GM12873 (cell line): ENCODE results near the gene ZIC2.

Experiments used
- CTCF ChIP-seq: IDR thresholded peaks from 2 replicates; pipeline ENCODE4 v1.5.1; 2012; ENCODE audit warnings: low read depth, mild to moderate bottlenecking, moderate library complexity, low read length, control low read depth; ENCODE audit not compliant: insufficient read depth; ENCODE audit errors: missing control alignments

ZIC2 gene

GRCh38 chr13:99947666-99948065 lies 33.9 kb upstream of the ZIC2 start:
- TF ChIP-seq CTCF = no peak

GRCh38 chr13:99948411-99948810 lies 33.2 kb upstream of the ZIC2 start:
- no peak for TF ChIP-seq CTCF

- no peak for TF ChIP-seq CTCF
These were observed 32.5 kb upstream of the ZIC2 start for GRCh38 chr13:99948907-99949678.

- no peak for TF ChIP-seq CTCF
These were observed 31.7 kb upstream of the ZIC2 start for GRCh38 chr13:99949679-99950413.

- TF ChIP-seq CTCF = no peak
These were observed 28.3 kb upstream of the ZIC2 start for GRCh38 chr13:99953138-99953755.

GRCh38 chr13:99955107-99955746 lies 26.4 kb upstream of the ZIC2 start:
- TF ChIP-seq CTCF = no peak
